HFFc6 (cell line): ENCODE data around the gene MYO1H. TPM values are rescaled to one million over a fixed set of nuclear protein-coding genes. Genes with fewer than 3 reads are reported as not detected.

Experiments
- DNase-seq: peaks from one replicate; pipeline ENCODE4 v3.0.0-alpha.2; 2018
- H3K27ac Mint-ChIP-seq: 2 replicates; pipeline ENCODE4 v1.8.0; 2020; ENCODE audit warnings: mild to moderate bottlenecking, mixed read lengths
- H3K27me3 Mint-ChIP-seq: 2 replicates; pipeline ENCODE4 v1.8.0; 2021; ENCODE audit warnings: mild to moderate bottlenecking, moderate library complexity, mixed read lengths; ENCODE audit not compliant: insufficient read depth
- H3K36me3 Mint-ChIP-seq: 2 replicates; pipeline ENCODE4 v1.8.0; 2021; ENCODE audit warnings: low read depth, mixed read lengths
- H3K4me1 Mint-ChIP-seq: 2 replicates; pipeline ENCODE4 v1.8.0; 2020; ENCODE audit warnings: low read depth, mixed read lengths
- H3K4me3 Mint-ChIP-seq: 2 replicates; pipeline ENCODE4 v1.8.0; 2020; ENCODE audit warnings: mild to moderate bottlenecking, moderate library complexity, mixed read lengths
- H3K9me3 Mint-ChIP-seq: 2 replicates; pipeline ENCODE4 v1.8.0; 2020; ENCODE audit warnings: mild to moderate bottlenecking, mixed read lengths
- total RNA-seq, 6 experiments: library from RNA; stranded (reverse); fragmentation: NEBNext Ultra II Directional; extraction: Animal tissue kit (Norgen Biotek cat#: 25700); gene quantifications; 2 replicates in 1 of 6; 3 replicates in 5 of 6; pipeline ENCODE4 v1.2.3, GENCODE V29; 2021
- TF ChIP-seq, protein P1 (sequence below): fragments of 200-600 bp; sonication (generic); IDR thresholded peaks from 2 replicates; pipeline ENCODE4 v1.5.0; 2021; ENCODE audit warnings: antibody characterized with exemption, mild to moderate bottlenecking

Gene MYO1H
- total RNA-seq, 6 experiments from 2014 or later, result not detected

DNA sequence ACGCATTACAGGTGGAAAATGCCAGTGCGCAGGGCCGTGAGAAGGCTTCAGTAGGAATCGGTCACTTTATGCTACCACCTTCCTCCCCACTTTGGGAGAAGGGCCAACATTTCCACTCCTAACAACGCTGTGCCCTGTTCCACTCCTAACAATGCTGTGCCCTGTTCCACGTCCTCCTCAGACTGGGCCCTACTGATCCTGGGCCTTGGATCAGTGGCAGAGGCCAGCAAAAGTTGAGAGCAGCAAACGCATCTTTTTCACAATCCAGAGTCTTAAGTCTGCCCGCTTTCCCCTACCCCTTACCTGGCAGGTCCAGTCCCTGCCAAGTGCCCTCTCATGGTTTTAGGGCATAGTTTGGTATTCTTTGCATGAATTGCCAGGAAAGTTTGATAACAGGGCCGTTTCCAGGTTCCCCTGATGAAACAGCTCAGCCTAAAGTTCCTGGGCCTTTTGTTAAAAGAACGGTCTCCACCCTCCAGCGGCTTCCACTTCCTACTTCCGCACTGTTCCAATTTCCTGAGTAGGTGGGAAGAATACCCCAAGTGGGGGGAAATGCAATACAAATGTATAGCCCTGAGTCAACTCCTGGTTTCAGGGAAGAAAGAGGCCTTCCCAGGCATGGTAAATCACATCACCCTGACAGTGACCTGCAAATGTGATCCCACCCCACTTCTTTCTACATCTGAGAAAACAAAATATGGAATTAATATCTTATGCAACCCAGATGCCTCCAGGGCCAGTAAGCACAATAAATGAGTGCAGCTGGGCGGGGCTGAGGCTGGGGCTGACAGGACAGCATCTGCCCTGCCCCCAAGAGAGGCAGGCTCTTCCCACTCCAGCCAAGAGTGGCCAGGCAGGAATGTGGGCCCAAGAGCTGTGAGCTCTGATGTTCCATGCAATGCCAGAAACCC is 114.4 kb downstream of the MYO1H start:
- Mint-ChIP-seq H3K27ac (peak overlapping the region; percentile 99), H3K27me3 (peaks cover 5% of the 10 kb centered on the region), H3K9me3 (no peaks in the 10 kb centered on the region), H3K4me1 (peaks cover 99% of the 10 kb centered on the region), H3K4me3 (peak overlapping the region; percentile 79), H3K36me3 (peaks cover 63% of the 10 kb centered on the region)
- DNase-seq, result peak; percentile 90
- TF ChIP-seq, protein P1, sequence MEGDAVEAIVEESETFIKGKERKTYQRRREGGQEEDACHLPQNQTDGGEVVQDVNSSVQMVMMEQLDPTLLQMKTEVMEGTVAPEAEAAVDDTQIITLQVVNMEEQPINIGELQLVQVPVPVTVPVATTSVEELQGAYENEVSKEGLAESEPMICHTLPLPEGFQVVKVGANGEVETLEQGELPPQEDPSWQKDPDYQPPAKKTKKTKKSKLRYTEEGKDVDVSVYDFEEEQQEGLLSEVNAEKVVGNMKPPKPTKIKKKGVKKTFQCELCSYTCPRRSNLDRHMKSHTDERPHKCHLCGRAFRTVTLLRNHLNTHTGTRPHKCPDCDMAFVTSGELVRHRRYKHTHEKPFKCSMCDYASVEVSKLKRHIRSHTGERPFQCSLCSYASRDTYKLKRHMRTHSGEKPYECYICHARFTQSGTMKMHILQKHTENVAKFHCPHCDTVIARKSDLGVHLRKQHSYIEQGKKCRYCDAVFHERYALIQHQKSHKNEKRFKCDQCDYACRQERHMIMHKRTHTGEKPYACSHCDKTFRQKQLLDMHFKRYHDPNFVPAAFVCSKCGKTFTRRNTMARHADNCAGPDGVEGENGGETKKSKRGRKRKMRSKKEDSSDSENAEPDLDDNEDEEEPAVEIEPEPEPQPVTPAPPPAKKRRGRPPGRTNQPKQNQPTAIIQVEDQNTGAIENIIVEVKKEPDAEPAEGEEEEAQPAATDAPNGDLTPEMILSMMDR, result no peak

GRCh38 chr12:109462868-109463692 is 115.4 kb downstream of the MYO1H start:
- Mint-ChIP-seq H3K36me3 (peaks cover 61% of the 10 kb centered on the region), H3K4me3 (peak overlapping the region; percentile 79), H3K9me3 (no peaks in the 10 kb centered on the region), H3K27me3 (peaks cover 1% of the 10 kb centered on the region), H3K4me1 (peaks cover 91% of the 10 kb centered on the region), H3K27ac (peak overlapping the region; percentile 99)
- TF ChIP-seq, protein P1, result no peak
- DNase-seq, result peak; percentile 93

- Mint-ChIP-seq H3K4me1 (peaks cover 88% of the 10 kb centered on the region), H3K9me3 (no peaks in the 10 kb centered on the region), H3K4me3 (peak overlapping the region; percentile 79), H3K27me3 (peaks cover 1% of the 10 kb centered on the region), H3K27ac (peak overlapping the region; percentile 99), H3K36me3 (peaks cover 61% of the 10 kb centered on the region)
- no peak for DNase-seq
- TF ChIP-seq, protein P1, result no peak
These were observed 116.1 kb downstream of the MYO1H start for GRCh38 chr12:109463756-109464155.

GRCh38 chr12:109464642-109465351 is 117.1 kb downstream of the MYO1H start:
- Mint-ChIP-seq H3K36me3 (peaks cover 54% of the 10 kb centered on the region), H3K27me3 (peaks cover 1% of the 10 kb centered on the region; the same call in 1 of the 2 replicates), H3K4me3 (peak overlapping the region; percentile 79), H3K9me3 (no peaks in the 10 kb centered on the region), H3K4me1 (peaks cover 81% of the 10 kb centered on the region), H3K27ac (peak overlapping the region; percentile 99)
- no peak for DNase-seq
- TF ChIP-seq, protein P1, result no peak

- Mint-ChIP-seq H3K4me1 (peaks cover 81% of the 10 kb centered on the region), H3K27me3 (peaks cover 1% of the 10 kb centered on the region; the same call in 1 of the 2 replicates), H3K27ac (peak overlapping the region; percentile 29), H3K9me3 (no peaks in the 10 kb centered on the region), H3K4me3 (no peak overlapping the region), H3K36me3 (peaks cover 45% of the 10 kb centered on the region)
- TF ChIP-seq, protein P1, result no peak
- DNase-seq, result no peak
These were observed 118.6 kb downstream of the MYO1H start for GRCh38 chr12:109466305-109466704.
